ENCODE measurements around the gene SELENOO.

Gene SELENOO

GRCh38 chr22:50184902-50185374, 15.9 kb upstream of the SELENOO start:
- no peak for FAIRE-seq

GRCh38 chr22:50185375-50186087, 15.3 kb upstream of the SELENOO start, which contains the start of gene TRABD:
Gene TRABD, plus strand, starts transcription at chr22:50185913. Its CDS starts 7,148 bp downstream, at chr22:50193061.
- no peak for FAIRE-seq

GRCh38 chr22:50186181-50186714, 14.6 kb upstream of the SELENOO start:
- FAIRE-seq = no peak

GRCh38 chr22:50186761-50187523, 13.9 kb upstream of the SELENOO start:
- no peak for FAIRE-seq

- no peak for FAIRE-seq
Measured at GRCh38 chr22:50188356-50188755, 12.5 kb upstream of the SELENOO start.

- FAIRE-seq = no peak
Measured at GRCh38 chr22:50189184-50189848, 11.5 kb upstream of the SELENOO start.

- FAIRE-seq = no peak
Measured at GRCh38 chr22:50189849-50190181, 11.0 kb upstream of the SELENOO start.

- no peak for FAIRE-seq
Measured at GRCh38 chr22:50190182-50190940, 10.4 kb upstream of the SELENOO start.

- no peak for FAIRE-seq
Measured at GRCh38 chr22:50190941-50191741, 9.7 kb upstream of the SELENOO start.

- no peak for FAIRE-seq
Measured at GRCh38 chr22:50192436-50193204, 8.2 kb upstream of the SELENOO start.

- no peak for FAIRE-seq
Measured at GRCh38 chr22:50193621-50194020, 7.2 kb upstream of the SELENOO start.

GRCh38 chr22:50194037-50194805, 6.6 kb upstream of the SELENOO start:
- FAIRE-seq = no peak

GRCh38 chr22:50196256-50196655, 4.6 kb upstream of the SELENOO start:
- FAIRE-seq = no peak

- FAIRE-seq = no peak
Measured at GRCh38 chr22:50197000-50197800, 3.6 kb upstream of the SELENOO start.

GRCh38 chr22:50197856-50198623, 2.8 kb upstream of the SELENOO start:
- no peak for FAIRE-seq

GRCh38 chr22:50198624-50199017, 2.2 kb upstream of the SELENOO start:
- no peak for FAIRE-seq

GRCh38 chr22:50199251-50199721, 1.5 kb upstream of the SELENOO start:
- no peak for FAIRE-seq

- no peak for FAIRE-seq
Measured at GRCh38 chr22:50199829-50200460, 866 bp upstream of the SELENOO start.
